RPMI8226 (cell line): ENCODE measurements around the gene MACROD2.

Experiments
- DNase-seq: peaks from one replicate; pipeline ENCODE4 v3.0.0-alpha.2; 2015

The MACROD2 gene

DNA sequence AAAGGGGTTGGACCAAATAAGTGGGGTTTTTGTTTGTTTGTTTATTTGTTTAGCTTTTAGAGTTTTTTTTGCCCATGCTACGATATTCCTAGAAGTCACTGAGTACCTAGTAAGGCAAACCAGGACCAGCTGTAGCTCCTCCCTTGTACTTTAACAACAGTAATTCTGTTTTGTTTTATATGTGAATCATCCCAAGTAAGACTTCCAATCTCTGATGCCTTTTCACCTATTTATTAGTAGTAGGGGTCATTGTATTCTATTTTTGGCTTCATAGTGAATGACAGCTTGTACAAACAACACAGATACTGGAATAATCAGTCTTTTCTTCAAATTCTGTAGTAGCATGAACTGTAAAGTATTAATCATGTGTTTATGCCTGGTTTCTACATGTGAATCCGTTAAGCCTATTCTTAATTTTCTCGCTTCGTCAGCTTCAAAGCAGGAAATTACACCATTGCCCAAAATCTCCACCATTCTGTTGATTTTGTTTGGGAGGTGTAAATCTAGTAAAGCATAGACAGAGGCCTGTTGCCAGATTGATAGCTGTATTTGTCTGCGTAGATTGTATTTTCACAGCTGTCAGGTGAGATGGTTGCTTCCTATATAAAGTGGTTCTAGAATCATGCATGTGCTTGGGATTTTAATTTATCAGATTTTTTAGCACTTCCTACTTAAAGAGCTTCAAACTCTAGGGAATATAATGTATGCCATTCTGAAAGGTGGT is 493.6 kb downstream of the MACROD2 start:
- no peak for DNase-seq

DNA sequence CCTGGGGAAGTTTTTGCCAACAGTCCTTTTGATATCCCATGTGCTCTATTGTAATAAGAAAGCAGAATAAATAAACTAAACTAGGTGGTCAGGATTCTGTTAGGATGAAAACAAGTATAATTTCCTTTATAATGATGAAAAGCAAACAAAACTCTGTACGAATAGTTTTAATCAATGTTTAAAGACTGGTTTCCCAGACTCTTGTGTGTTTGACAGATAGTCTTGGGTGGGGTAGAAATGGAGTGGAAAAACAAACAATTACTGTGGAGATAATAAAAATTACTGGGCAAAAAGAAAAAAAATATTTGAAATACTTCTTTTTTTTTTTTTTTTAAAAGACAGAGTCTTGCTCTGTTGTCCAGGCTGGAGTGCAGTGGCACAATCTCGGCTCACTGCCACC is 494.2 kb downstream of the MACROD2 start:
- no peak for DNase-seq

- DNase-seq, result no peak
Observed at GRCh38 chr20:14491436-14491835, 496.1 kb downstream of the MACROD2 start.

- no peak for DNase-seq
Observed at GRCh38 chr20:14493408-14493807, 498.1 kb downstream of the MACROD2 start.

DNA sequence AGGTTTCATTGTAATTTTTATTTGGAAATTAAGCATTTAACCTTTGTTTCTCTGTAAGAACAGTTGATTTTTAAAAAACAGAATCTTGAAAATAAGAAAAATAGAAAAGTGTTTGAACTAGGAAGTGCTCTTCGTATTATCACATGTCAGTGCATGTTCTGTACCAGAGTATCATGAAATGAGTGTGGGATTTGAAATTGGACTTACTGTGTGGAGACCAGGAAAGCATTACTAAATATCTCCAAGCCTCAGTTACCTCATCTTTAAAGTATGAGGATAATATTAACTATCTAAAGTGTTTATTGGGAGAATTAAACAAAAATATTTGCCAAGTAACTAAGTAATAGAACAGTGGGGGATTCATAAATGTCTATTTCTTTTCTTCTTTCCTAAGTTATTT is 499.0 kb downstream of the MACROD2 start:
- DNase-seq, result no peak

- no peak for DNase-seq
Observed at GRCh38 chr20:14495066-14495465, 499.8 kb downstream of the MACROD2 start.

DNA sequence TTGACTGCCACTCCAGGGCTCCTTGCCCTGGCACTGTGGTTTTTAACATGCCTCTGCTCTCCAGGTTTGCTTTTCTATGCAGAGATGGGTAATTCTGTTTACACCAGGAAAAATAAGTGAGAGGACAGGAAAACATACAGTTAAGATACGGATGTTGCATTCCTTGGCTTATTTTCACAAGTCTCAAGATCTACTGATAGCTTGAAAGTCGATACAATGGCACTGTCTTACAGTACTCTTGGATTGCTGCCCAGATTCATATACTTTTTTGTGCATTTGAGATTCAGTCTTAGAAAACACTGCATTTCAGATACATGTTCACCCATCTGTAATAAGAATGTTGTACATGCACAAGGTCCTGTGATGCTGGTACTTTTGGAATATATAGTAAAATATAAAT is 501.7 kb downstream of the MACROD2 start:
- no peak for DNase-seq

GRCh38 chr20:14498772-14499171 is 503.5 kb downstream of the MACROD2 start:
- no peak for DNase-seq

- DNase-seq, result peak; percentile 24
Observed at GRCh38 chr20:14505476-14505875, 510.2 kb downstream of the MACROD2 start.

DNA sequence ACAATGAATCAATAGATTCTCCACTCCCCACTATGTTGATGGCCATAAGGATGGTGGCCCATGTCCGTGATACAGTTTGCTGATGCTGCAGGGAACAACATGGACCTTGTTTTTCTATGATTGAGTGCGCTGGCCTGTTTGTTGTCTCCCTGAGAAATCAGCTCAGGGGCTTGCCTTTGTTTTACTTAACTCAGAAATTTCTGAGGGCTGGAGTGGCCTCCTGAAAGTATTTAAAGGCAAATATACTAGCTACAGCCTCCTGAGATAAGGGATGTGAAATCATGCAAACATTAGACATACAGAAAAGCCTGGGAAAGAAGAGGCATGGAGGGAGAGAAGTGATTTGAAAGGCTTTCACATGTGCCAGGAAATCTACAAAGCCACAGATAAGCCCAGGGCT is 512.4 kb downstream of the MACROD2 start:
- DNase-seq, result no peak

GRCh38 chr20:14510341-14510740 is 515.0 kb downstream of the MACROD2 start:
- DNase-seq, result no peak

GRCh38 chr20:14512839-14513238 is 517.5 kb downstream of the MACROD2 start:
- peak; percentile 53 for DNase-seq

- DNase-seq, result no peak
Observed at GRCh38 chr20:14518648-14519047, 523.3 kb downstream of the MACROD2 start.

- DNase-seq, result no peak
Observed at GRCh38 chr20:14521016-14521415, 525.7 kb downstream of the MACROD2 start.

GRCh38 chr20:14521436-14521835 is 526.1 kb downstream of the MACROD2 start:
- DNase-seq, result no peak

- DNase-seq, result no peak
Observed at GRCh38 chr20:14522595-14522994, 527.3 kb downstream of the MACROD2 start.

DNA sequence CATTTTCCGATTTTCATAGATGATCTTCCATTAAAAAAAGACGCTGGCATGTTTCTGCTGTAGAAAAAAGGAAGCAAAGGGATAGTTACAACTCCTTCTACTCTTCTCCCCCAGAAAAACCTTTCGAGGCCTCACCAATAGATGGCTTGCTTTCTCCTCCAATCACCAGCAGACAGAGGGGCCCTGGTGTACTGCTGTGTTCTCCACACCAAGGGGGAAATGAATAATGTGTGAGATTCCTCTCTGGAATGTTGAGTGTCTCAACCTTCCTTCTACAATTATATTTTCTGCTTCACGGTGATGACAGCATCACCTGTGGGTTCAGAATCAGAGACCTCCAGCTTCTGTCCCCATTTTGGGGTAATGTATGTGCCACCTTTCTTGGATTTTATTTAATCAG is 527.8 kb downstream of the MACROD2 start:
- DNase-seq, result no peak

- no peak for DNase-seq
Observed at GRCh38 chr20:14525426-14525825, 530.1 kb downstream of the MACROD2 start.

GRCh38 chr20:14526891-14527290 is 531.6 kb downstream of the MACROD2 start:
- DNase-seq, result no peak

GRCh38 chr20:14531786-14532185 is 536.5 kb downstream of the MACROD2 start:
- DNase-seq, result no peak

- no peak for DNase-seq
Observed at GRCh38 chr20:14536738-14537137, 541.4 kb downstream of the MACROD2 start.

DNA sequence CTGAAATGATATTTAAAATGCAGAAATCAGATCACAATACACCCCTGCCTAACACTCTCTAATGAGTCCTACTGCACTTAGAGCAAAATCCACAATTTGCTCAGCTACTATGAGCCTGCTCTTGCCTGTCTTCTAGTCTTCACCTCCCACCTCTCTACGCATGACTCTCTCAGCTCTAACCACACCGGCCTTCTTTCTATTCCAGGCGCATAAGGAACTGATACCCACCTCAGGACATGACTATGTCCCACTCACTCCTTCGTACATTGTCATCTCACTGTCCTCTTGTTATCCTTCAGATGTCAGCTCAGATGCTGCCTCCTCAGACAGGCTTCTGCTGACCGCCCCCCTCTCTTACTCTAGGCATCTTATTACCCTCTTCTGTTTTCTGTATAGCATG is 543.1 kb downstream of the MACROD2 start:
- DNase-seq, result peak; percentile 20

DNA sequence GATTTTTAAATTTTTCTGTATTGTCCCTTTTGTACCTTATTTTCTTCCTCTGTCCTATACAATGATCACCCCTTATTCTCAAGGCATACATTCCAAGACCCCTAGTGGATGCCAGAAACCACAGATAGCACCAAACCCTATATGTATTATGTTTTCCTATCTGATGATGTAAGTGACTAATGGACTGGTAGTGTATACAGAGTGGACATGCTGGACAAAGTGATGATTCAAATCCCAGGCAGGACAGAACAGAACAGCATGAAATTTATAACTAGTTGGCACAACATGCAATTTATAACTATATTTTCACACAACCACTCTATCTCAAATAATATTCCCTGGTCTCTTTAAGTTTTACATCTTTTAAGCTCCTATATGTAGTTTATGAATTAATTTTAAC is 547.7 kb downstream of the MACROD2 start:
- no peak for DNase-seq

- no peak for DNase-seq
Observed at GRCh38 chr20:14544688-14545087, 549.4 kb downstream of the MACROD2 start.

DNA sequence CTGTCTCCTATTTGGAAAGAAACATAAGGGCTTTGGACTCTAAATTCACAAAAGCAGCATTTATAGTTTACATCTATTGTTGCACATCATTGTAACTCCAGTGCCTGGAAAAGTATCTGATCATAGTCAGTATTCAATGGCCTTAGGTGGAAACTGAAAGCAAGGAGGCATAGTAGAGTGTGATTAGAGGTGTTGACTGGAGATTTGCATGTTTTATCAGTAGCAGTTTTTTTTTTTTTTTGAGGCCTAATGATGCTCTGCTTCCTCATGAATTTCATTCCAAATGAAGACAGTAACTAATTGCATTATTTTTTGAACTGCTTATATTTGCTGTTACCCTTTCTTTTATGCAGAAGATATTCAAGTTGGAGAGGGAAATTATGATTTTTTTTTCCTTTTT is 555.3 kb downstream of the MACROD2 start:
- DNase-seq, result no peak
